OCI-LY7 (cell line): Measurements from ENCODE around the gene BUB3.

Experiments used
- CTCF ChIP-seq: fragments of 200-600 bp; sonication (generic); conservative IDR thresholded peaks from 2 replicates; pipeline ENCODE4 v1.5.1; 2014; ENCODE audit warnings: mild to moderate bottlenecking, antibody characterized with exemption, low read length, moderate library complexity, mixed read lengths
- EZH2phosphoT487 ChIP-seq: fragments of 200-600 bp; sonication (generic); IDR thresholded peaks from 2 replicates; pipeline ENCODE4 v1.6.1; 2018; ENCODE audit warnings: low read depth, borderline replicate concordance, mild to moderate bottlenecking, mixed run types, antibody characterized with exemption, low read length, moderate library complexity, mixed read lengths

- TF ChIP-seq CTCF (no peak), EZH2phosphoT487 (no peak)
These were observed 24.5 kb upstream of the BUB3 start for GRCh38 chr10:123129618-123130271.
